NB4 (cell line): ENCODE results near the gene CHMP1B.

Source experiments
- MYC ChIP-seq: IDR thresholded peaks from 2 replicates; pipeline ENCODE4 v1.6.1; 2011; ENCODE audit warnings: low read depth, low read length
- POLR2A ChIP-seq: IDR thresholded peaks from 2 replicates; pipeline ENCODE4 v1.6.1; 2011; ENCODE audit warnings: mild to moderate bottlenecking; ENCODE audit not compliant: insufficient read length; ENCODE audit errors: extremely low read depth
- TF ChIP-seq, protein P1 (sequence below): IDR thresholded peaks from one replicate; pipeline ENCODE4 v1.5.1; 2012; ENCODE audit warnings: low read depth, low read length
- TF ChIP-seq, protein P2 (sequence below): IDR thresholded peaks from 2 replicates; pipeline ENCODE4 v1.6.1; 2011; ENCODE audit warnings: low read depth, low read length

- TF ChIP-seq, protein P1, sequence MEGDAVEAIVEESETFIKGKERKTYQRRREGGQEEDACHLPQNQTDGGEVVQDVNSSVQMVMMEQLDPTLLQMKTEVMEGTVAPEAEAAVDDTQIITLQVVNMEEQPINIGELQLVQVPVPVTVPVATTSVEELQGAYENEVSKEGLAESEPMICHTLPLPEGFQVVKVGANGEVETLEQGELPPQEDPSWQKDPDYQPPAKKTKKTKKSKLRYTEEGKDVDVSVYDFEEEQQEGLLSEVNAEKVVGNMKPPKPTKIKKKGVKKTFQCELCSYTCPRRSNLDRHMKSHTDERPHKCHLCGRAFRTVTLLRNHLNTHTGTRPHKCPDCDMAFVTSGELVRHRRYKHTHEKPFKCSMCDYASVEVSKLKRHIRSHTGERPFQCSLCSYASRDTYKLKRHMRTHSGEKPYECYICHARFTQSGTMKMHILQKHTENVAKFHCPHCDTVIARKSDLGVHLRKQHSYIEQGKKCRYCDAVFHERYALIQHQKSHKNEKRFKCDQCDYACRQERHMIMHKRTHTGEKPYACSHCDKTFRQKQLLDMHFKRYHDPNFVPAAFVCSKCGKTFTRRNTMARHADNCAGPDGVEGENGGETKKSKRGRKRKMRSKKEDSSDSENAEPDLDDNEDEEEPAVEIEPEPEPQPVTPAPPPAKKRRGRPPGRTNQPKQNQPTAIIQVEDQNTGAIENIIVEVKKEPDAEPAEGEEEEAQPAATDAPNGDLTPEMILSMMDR, result no peak
- TF ChIP-seq MYC (no peak), POLR2A (no peak)
- TF ChIP-seq, protein P2, sequence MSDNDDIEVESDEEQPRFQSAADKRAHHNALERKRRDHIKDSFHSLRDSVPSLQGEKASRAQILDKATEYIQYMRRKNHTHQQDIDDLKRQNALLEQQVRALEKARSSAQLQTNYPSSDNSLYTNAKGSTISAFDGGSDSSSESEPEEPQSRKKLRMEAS, result no peak
Measured at GRCh38 chr18:11808001-11808855, 43.0 kb upstream of the CHMP1B start.
